T-helper 22 cell (primary cell): ENCODE measurements around the gene RC3H2.

Experiments
- DNase-seq: peaks from one replicate; pipeline ENCODE4 v3.0.0-alpha.2; 2020; ENCODE audit warnings: low read depth

RC3H2 gene

DNA sequence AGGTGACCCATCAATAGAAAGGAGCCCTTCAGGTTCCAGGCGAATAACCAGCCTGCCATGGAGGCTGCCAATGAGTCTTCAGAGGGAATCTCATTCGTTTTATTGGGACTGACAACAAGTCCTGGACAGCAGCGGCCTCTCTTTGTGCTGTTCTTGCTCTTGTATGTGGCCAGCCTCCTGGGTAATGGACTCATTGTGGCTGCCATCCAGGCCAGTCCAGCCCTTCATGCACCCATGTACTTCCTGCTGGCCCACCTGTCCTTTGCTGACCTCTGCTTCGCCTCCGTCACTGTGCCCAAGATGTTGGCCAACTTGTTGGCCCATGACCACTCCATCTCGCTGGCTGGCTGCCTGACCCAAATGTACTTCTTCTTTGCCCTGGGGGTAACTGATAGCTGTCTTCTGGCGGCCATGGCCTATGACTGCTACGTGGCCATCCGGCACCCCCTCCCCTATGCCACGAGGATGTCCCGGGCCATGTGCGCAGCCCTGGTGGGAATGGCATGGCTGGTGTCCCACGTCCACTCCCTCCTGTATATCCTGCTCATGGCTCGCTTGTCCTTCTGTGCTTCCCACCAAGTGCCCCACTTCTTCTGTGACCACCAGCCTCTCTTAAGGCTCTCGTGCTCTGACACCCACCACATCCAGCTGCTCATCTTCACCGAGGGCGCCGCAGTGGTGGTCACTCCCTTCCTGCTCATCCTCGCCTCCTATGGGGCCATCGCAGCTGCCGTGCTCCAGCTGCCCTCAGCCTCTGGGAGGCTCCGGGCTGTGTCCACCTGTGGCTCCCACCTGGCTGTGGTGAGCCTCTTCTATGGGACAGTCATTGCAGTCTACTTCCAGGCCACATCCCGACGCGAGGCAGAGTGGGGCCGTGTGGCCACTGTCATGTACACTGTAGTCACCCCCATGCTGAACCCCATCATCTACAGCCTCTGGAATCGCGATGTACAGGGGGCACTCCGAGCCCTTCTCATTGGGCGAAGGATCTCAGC lies 104.8 kb downstream of the RC3H2 start, which contains the start of gene OR1K1:
TSS of gene OR1K1 (plus strand) at position 58 of the 995 bp plus-strand sequence. CDS start at position 58, 0 bp downstream.
- DNase-seq, result no peak

DNA sequence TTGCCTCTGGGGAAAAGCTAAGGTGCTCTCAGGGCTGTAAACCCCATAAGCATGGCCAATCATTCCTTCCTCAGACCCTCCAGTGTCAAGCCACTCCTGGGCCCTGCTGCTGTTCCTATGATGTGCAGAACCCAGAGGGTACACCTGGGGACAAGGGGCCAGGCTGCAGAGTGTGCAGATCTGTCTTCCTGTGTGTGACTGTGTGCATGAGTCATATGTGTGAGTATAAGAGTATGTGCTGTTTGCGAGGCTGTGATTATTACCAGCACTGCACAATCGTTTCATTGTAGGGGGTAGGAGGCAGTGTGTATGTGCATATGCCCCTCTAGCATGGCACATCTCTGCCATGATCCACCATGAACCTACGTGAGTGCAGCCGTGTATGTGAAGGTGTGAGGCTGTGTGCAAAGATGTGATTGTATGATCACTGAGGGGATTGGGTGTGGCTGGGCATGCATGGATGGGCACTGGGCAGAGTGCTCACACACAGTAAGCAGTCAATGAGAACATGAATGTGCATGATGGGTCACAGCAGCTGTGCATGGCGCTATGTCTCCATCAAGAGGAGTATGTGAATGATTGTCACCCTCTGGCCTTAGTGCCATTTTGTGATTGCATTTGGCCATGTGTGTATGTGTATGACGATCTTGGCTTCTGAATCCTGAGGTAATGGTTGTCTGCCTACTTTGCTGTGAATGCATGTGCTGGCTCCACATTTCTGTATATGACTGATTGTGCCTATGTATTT lies 107.7 kb downstream of the RC3H2 start:
- no peak for DNase-seq
